ENCODE results near the gene GPX3.

The GPX3 gene

GRCh38 chr5:151014680-151015343 lies 5.6 kb upstream of the GPX3 start:
- DNase-seq (ENCODE audit: low read depth): no peak

- DNase-seq (ENCODE audit: low read depth): no peak
Observed at GRCh38 chr5:151015974-151016587, 4.3 kb upstream of the GPX3 start.

- DNase-seq (ENCODE audit: low read depth): no peak
Observed at GRCh38 chr5:151016700-151017099, 3.7 kb upstream of the GPX3 start.

- DNase-seq (ENCODE audit: low read depth): no peak
Observed at GRCh38 chr5:151017897-151018296, 2.5 kb upstream of the GPX3 start.

GRCh38 chr5:151018846-151019245 lies 1.5 kb upstream of the GPX3 start:
- no peak for DNase-seq (ENCODE audit: low read depth)

GRCh38 chr5:151019331-151019730 lies 1.1 kb upstream of the GPX3 start:
- DNase-seq (ENCODE audit: low read depth): no peak

GRCh38 chr5:151021746-151022145 lies 1.4 kb downstream of the GPX3 start:
- no peak for DNase-seq (ENCODE audit: low read depth)

GRCh38 chr5:151022511-151023018 lies 2.2 kb downstream of the GPX3 start:
- no peak for DNase-seq (ENCODE audit: low read depth)

- no peak for DNase-seq (ENCODE audit: low read depth)
Observed at GRCh38 chr5:151023047-151023615, 2.7 kb downstream of the GPX3 start.

GRCh38 chr5:151023651-151024050 lies 3.3 kb downstream of the GPX3 start:
- peak; percentile 24 for DNase-seq (ENCODE audit: low read depth)

- no peak for DNase-seq (ENCODE audit: low read depth)
Observed at GRCh38 chr5:151024440-151025249, 4.3 kb downstream of the GPX3 start.

- no peak for DNase-seq (ENCODE audit: low read depth)
Observed at GRCh38 chr5:151025250-151025606, 4.8 kb downstream of the GPX3 start.

- no peak for DNase-seq (ENCODE audit: low read depth)
Observed at GRCh38 chr5:151026088-151026487, 5.7 kb downstream of the GPX3 start.

- DNase-seq (ENCODE audit: low read depth): no peak
Observed at GRCh38 chr5:151026679-151027078, 6.3 kb downstream of the GPX3 start.

GRCh38 chr5:151027961-151028479 lies 7.6 kb downstream of the GPX3 start:
- DNase-seq (ENCODE audit: low read depth): no peak

GRCh38 chr5:151028717-151029116 lies 8.3 kb downstream of the GPX3 start:
- no peak for DNase-seq (ENCODE audit: low read depth)

- no peak for DNase-seq (ENCODE audit: low read depth)
Observed at GRCh38 chr5:151029179-151030055, 9.0 kb downstream of the GPX3 start.

- DNase-seq (ENCODE audit: low read depth): no peak
Observed at GRCh38 chr5:151030056-151030336, 9.6 kb downstream of the GPX3 start.

- DNase-seq (ENCODE audit: low read depth): no peak
Observed at GRCh38 chr5:151030379-151030778, 10.0 kb downstream of the GPX3 start.

- DNase-seq (ENCODE audit: low read depth): no peak
Observed at GRCh38 chr5:151031554-151031953, 11.2 kb downstream of the GPX3 start.

- DNase-seq (ENCODE audit: low read depth): no peak
Observed at GRCh38 chr5:151033217-151033934, 13.0 kb downstream of the GPX3 start.
